Measurements from ENCODE around the gene SMIM45. TPM values are rescaled to one million over a fixed set of nuclear protein-coding genes. Genes with fewer than 3 reads are reported as not detected.

The SMIM45 gene

DNA sequence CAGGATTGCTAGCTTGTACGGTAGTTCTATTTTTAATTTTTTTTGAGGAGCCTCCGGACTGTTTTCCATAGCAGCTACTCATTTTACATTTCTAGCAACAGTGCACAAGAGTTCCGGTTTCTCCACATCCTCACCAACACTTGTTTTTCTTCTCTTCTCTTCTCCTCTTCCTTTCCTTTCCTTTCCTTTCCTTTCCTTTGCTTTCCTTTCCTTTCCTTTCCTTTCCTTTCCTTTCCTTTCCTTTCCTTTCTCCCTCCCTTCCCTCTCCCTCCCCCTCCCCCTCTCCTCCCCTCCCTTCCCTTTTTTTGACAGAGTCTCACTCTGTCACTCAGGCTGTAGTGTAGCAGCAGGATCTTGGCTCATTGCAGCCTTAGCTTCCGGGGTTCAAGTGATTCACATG, 56.0 kb downstream of the SMIM45 start:
- intact Hi-C loops (cut with micrococcal nuclease): no loop called here
- H3K36me3 Mint-ChIP-seq (ENCODE audit: low read depth): no peaks in the 10 kb centered on the region
- H3K4me3 Mint-ChIP-seq: no peak overlapping the region
- TF ChIP-seq CTCF (IDR thresholded peaks at IDR 0.05): no peak
- ATAC-seq (ENCODE audit: low read depth): no peak
- ChIA-PET POLR2A (no interaction called here), CTCF (no interaction called here)
- H3K27ac Mint-ChIP-seq: no peak overlapping the region
- no peak for DNase-seq
- peaks cover 17% of the 10 kb centered on the region for H3K9me3 Mint-ChIP-seq
- no peaks in the 10 kb centered on the region for H3K27me3 Mint-ChIP-seq
- H3K4me1 Mint-ChIP-seq: no peaks in the 10 kb centered on the region

Other genes with a start within 250 kb of the SMIM45 start
- gene CCDC134, start 151.5 kb upstream of the SMIM45 start, total RNA-seq: 9.2 and 13.2 TPM in 2 replicates
- 253 and 307 TPM in 2 replicates for gene SREBF2, start 119.0 kb upstream of the SMIM45 start, total RNA-seq
- gene SHISA8, start 37.1 kb upstream of the SMIM45 start, total RNA-seq: 10.9 and 12.6 TPM in 2 replicates
- gene TNFRSF13C, start 25.3 kb upstream of the SMIM45 start, total RNA-seq: 266 and 295 TPM in 2 replicates
- gene CENPM, start 5.0 kb upstream of the SMIM45 start, total RNA-seq: 9.6 and 13.3 TPM in 2 replicates
- gene SEPTIN3, start 17.3 kb downstream of the SMIM45 start, total RNA-seq: 0.49 and 0.54 TPM in 2 replicates
- gene WBP2NL, start 46.6 kb downstream of the SMIM45 start, total RNA-seq: 6.8 and 7.8 TPM in 2 replicates
- gene NAGA, start 118.7 kb downstream of the SMIM45 start, total RNA-seq: 24.3 and 26.8 TPM in 2 replicates
- gene PHETA2, start 122.1 kb downstream of the SMIM45 start, total RNA-seq: 2.7 and 3.1 TPM in 2 replicates
- gene SMDT1, start 127.5 kb downstream of the SMIM45 start, total RNA-seq: 165 and 167 TPM in 2 replicates
- gene NDUFA6, start 138.6 kb downstream of the SMIM45 start, total RNA-seq: 73.6 and 83.2 TPM in 2 replicates
- 1.3 and 2.8 TPM in 2 replicates for gene CYP2D6, start 178.7 kb downstream of the SMIM45 start, total RNA-seq